KG1 (cell line): ENCODE measurements around the gene GPC5.

ENCODE experiments used
- DNase-seq: peaks from one replicate; lab custom pipeline; 2025; lab: John Stamatoyannopoulos, UW

GPC5 gene

GRCh38 chr13:91714855-91715254 is 316.4 kb downstream of the GPC5 start:
- no peak for DNase-seq

- DNase-seq, result no peak
These were observed 318.1 kb downstream of the GPC5 start for GRCh38 chr13:91716436-91717065.

GRCh38 chr13:91719033-91719432 is 320.6 kb downstream of the GPC5 start:
- no peak for DNase-seq

- DNase-seq, result no peak
These were observed 323.0 kb downstream of the GPC5 start for GRCh38 chr13:91721413-91721812.

GRCh38 chr13:91722267-91722884 is 324.0 kb downstream of the GPC5 start:
- DNase-seq, result peak; percentile 27

GRCh38 chr13:91724591-91724990 is 326.2 kb downstream of the GPC5 start:
- DNase-seq, result no peak

- DNase-seq, result no peak
These were observed 327.2 kb downstream of the GPC5 start for GRCh38 chr13:91725646-91726045.

GRCh38 chr13:91726671-91727070 is 328.2 kb downstream of the GPC5 start:
- no peak for DNase-seq

- DNase-seq, result no peak
These were observed 331.4 kb downstream of the GPC5 start for GRCh38 chr13:91729859-91730258.

- no peak for DNase-seq
These were observed 341.3 kb downstream of the GPC5 start for GRCh38 chr13:91739751-91740150.

GRCh38 chr13:91740756-91741155 is 342.3 kb downstream of the GPC5 start:
- DNase-seq, result no peak

- DNase-seq, result no peak
These were observed 343.5 kb downstream of the GPC5 start for GRCh38 chr13:91741925-91742324.

GRCh38 chr13:91744284-91744683 is 345.9 kb downstream of the GPC5 start:
- no peak for DNase-seq

- DNase-seq, result no peak
These were observed 347.5 kb downstream of the GPC5 start for GRCh38 chr13:91745967-91746366.

- DNase-seq, result no peak
These were observed 348.8 kb downstream of the GPC5 start for GRCh38 chr13:91747186-91747585.

- DNase-seq, result no peak
These were observed 350.1 kb downstream of the GPC5 start for GRCh38 chr13:91748416-91749089.

- DNase-seq, result no peak
These were observed 360.3 kb downstream of the GPC5 start for GRCh38 chr13:91758724-91759123.

- DNase-seq, result no peak
These were observed 364.5 kb downstream of the GPC5 start for GRCh38 chr13:91762957-91763356.

GRCh38 chr13:91764527-91764926 is 366.1 kb downstream of the GPC5 start:
- DNase-seq, result no peak

- no peak for DNase-seq
These were observed 369.2 kb downstream of the GPC5 start for GRCh38 chr13:91767651-91768050.

- DNase-seq, result no peak
These were observed 370.3 kb downstream of the GPC5 start for GRCh38 chr13:91768746-91769145.

GRCh38 chr13:91771229-91771628 is 372.8 kb downstream of the GPC5 start:
- no peak for DNase-seq

GRCh38 chr13:91773591-91774227 is 375.3 kb downstream of the GPC5 start:
- DNase-seq, result no peak
